Endothelial cell (in vitro differentiated cells): ENCODE measurements around the gene MTCL1. TPM values are rescaled to one million over a fixed set of nuclear protein-coding genes. Genes with fewer than 3 reads are reported as not detected.

Source experiments
- DNase-seq: peaks from one replicate; pipeline ENCODE4 v3.0.0; 2021; ENCODE audit warnings: low spot score
- H3K27ac Mint-ChIP-seq: one replicate; pipeline ENCODE4 v1.8.0; 2021; ENCODE audit warnings: mixed read lengths, inconsistent platforms; ENCODE audit not compliant: unreplicated experiment
- H3K27me3 Mint-ChIP-seq: one replicate; pipeline ENCODE4 v1.8.0; 2021; ENCODE audit warnings: mild to moderate bottlenecking, moderate library complexity, mixed read lengths, inconsistent platforms; ENCODE audit not compliant: unreplicated experiment
- H3K36me3 Mint-ChIP-seq: one replicate; pipeline ENCODE4 v1.8.0; 2021; ENCODE audit warnings: mild to moderate bottlenecking, low read depth, mixed read lengths, inconsistent platforms; ENCODE audit not compliant: unreplicated experiment
- H3K4me1 Mint-ChIP-seq: one replicate; pipeline ENCODE4 v1.8.0; 2021; ENCODE audit warnings: mild to moderate bottlenecking, mixed read lengths, inconsistent platforms; ENCODE audit not compliant: unreplicated experiment
- H3K4me3 Mint-ChIP-seq: one replicate; pipeline ENCODE4 v1.8.0; 2021; ENCODE audit warnings: mild to moderate bottlenecking, mixed read lengths, inconsistent platforms; ENCODE audit not compliant: unreplicated experiment
- H3K9me3 Mint-ChIP-seq: one replicate; pipeline ENCODE4 v1.8.0; 2021; ENCODE audit warnings: mixed read lengths, inconsistent platforms; ENCODE audit not compliant: unreplicated experiment
- CTCF ChIP-seq: fragments of 200-600 bp; sonication (generic); IDR thresholded peaks from one replicate; pipeline ENCODE4 v1.5.0; 2021; ENCODE audit warnings: antibody characterized with exemption; ENCODE audit not compliant: unreplicated experiment
- total RNA-seq: library from RNA; stranded (reverse); fragmentation: NEBNext Ultra II Directional; extraction: Animal tissue kit (Norgen Biotek cat#: 25700); gene quantifications from one replicate; pipeline ENCODE4 v1.2.1, GENCODE V29; 2021; ENCODE audit not compliant: unreplicated experiment

Gene MTCL1
- total RNA-seq, 1 donor from 2014 or later = 3.8 TPM

GRCh38 chr18:8828300-8828699 is 122.9 kb downstream of the MTCL1 start:
- no peak for TF ChIP-seq CTCF
- no peak overlapping the region for H3K4me3 Mint-ChIP-seq
- no peak for DNase-seq
- H3K36me3 Mint-ChIP-seq = no peaks in the 10 kb centered on the region
- H3K4me1 Mint-ChIP-seq = peaks cover 3% of the 10 kb centered on the region
- no peaks in the 10 kb centered on the region for H3K9me3 Mint-ChIP-seq
- no peak overlapping the region for H3K27ac Mint-ChIP-seq
- peaks cover 4% of the 10 kb centered on the region for H3K27me3 Mint-ChIP-seq

GRCh38 chr18:8828798-8829197 is 123.4 kb downstream of the MTCL1 start:
- H3K36me3 Mint-ChIP-seq = no peaks in the 10 kb centered on the region
- peaks cover 4% of the 10 kb centered on the region for H3K27me3 Mint-ChIP-seq
- TF ChIP-seq CTCF = no peak
- no peaks in the 10 kb centered on the region for H3K9me3 Mint-ChIP-seq
- H3K4me3 Mint-ChIP-seq = no peak overlapping the region
- DNase-seq = no peak
- no peak overlapping the region for H3K27ac Mint-ChIP-seq
- H3K4me1 Mint-ChIP-seq = peaks cover 3% of the 10 kb centered on the region

- TF ChIP-seq CTCF = no peak
- Mint-ChIP-seq H3K36me3 (no peaks in the 10 kb centered on the region), H3K9me3 (no peaks in the 10 kb centered on the region), H3K4me1 (peaks cover 3% of the 10 kb centered on the region), H3K27me3 (peaks cover 4% of the 10 kb centered on the region), H3K27ac (no peak overlapping the region), H3K4me3 (no peak overlapping the region)
- no peak for DNase-seq
Observed at GRCh38 chr18:8830067-8831060, 125.0 kb downstream of the MTCL1 start.

- TF ChIP-seq CTCF = no peak
- no peaks in the 10 kb centered on the region for H3K36me3 Mint-ChIP-seq
- no peak overlapping the region for H3K27ac Mint-ChIP-seq
- H3K27me3 Mint-ChIP-seq = peaks cover 4% of the 10 kb centered on the region
- H3K9me3 Mint-ChIP-seq = no peaks in the 10 kb centered on the region
- peaks cover 3% of the 10 kb centered on the region for H3K4me1 Mint-ChIP-seq
- DNase-seq = no peak
- no peak overlapping the region for H3K4me3 Mint-ChIP-seq
Observed at GRCh38 chr18:8831112-8831511, 125.8 kb downstream of the MTCL1 start.

GRCh38 chr18:8831531-8831930 is 126.2 kb downstream of the MTCL1 start:
- H3K27me3 Mint-ChIP-seq = peaks cover 4% of the 10 kb centered on the region
- no peak for TF ChIP-seq CTCF
- no peaks in the 10 kb centered on the region for H3K36me3 Mint-ChIP-seq
- H3K27ac Mint-ChIP-seq = no peak overlapping the region
- H3K4me3 Mint-ChIP-seq = no peak overlapping the region
- H3K4me1 Mint-ChIP-seq = peaks cover 3% of the 10 kb centered on the region
- no peak for DNase-seq
- no peaks in the 10 kb centered on the region for H3K9me3 Mint-ChIP-seq
